ENCODE data around the gene TMCC3.

TMCC3 gene

DNA sequence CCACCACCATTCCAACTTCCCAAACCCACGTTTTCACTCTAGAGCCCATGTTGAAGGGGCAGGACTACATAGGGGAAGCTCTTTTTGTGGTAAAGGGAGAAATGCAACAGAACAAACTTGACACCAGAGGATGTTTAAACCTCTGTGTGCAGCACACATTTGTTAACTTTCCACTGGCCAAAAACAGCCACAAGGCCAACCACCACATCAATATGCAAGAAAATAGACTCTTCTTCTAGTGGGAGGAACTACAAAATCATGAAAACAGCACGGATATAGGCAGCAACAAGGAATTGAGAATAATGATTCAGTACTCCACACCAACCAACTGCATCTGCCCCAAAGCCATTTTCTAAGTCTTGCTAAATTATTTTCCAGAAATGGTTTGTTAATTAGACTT, 124.4 kb downstream of the TMCC3 start:
- Histone ChIP-seq H3K27me3 (replicated peaks; ENCODE audit: control insufficient read depth, insufficient read depth, low read length, poor library complexity, severe bottlenecking) (no peaks in the 10 kb centered on the region), H3K27ac (ENCODE audit: insufficient read depth, low read length, poor library complexity, severe bottlenecking) (no peak overlapping the region), H3K4me1 (ENCODE audit: control insufficient read depth, insufficient read depth, low read length, poor library complexity, severe bottlenecking) (no peaks in the 10 kb centered on the region), H3K36me3 (ENCODE audit: control insufficient read depth, insufficient read depth, low read length) (no peaks in the 10 kb centered on the region), H3K4me3 (ENCODE audit: insufficient read depth, low read depth, low read length, poor library complexity, severe bottlenecking) (no peak overlapping the region), H3K9me3 (ENCODE audit: control insufficient read depth, low read length) (no peaks in the 10 kb centered on the region)
- DNase-seq, result no peak

Measured in effector memory CD4-positive, alpha-beta T cell (primary cell).